GM21723 (cell line): Measurements from ENCODE around the gene PWWP2A.
"Not testable (repeated sequence)": the region's sequence is repeated elsewhere in the genome, so short reads cannot be mapped to it uniquely, and the experiment has no call there.

Source experiments
- ATAC-seq: cut with Tn5 transposase; IDR thresholded peaks from one replicate; pipeline ENCODE4 v1.9.1; 2021; ENCODE audit warnings: mild to moderate bottlenecking, moderate library complexity; ENCODE audit not compliant: unreplicated experiment

The PWWP2A gene

GRCh38 chr5:160081495-160081894, 37.8 kb downstream of the PWWP2A start:
- no peak for ATAC-seq

- no peak for ATAC-seq
Observed at GRCh38 chr5:160079753-160080152, 39.5 kb downstream of the PWWP2A start.

- ATAC-seq = no peak
Observed at GRCh38 chr5:160076997-160077396, 42.3 kb downstream of the PWWP2A start.

- ATAC-seq = no peak
Observed at GRCh38 chr5:160075073-160075472, 44.2 kb downstream of the PWWP2A start.

GRCh38 chr5:160071916-160072315, 47.3 kb downstream of the PWWP2A start:
- no peak for ATAC-seq

- no peak for ATAC-seq
Observed at GRCh38 chr5:160071516-160071915, 47.7 kb downstream of the PWWP2A start.

- ATAC-seq = not testable (repeated sequence)
Observed at GRCh38 chr5:160069120-160069519, 50.1 kb downstream of the PWWP2A start.

- no peak for ATAC-seq
Observed at GRCh38 chr5:160064995-160065614, 54.1 kb downstream of the PWWP2A start.

- no peak for ATAC-seq
Observed at GRCh38 chr5:160064417-160064810, 54.8 kb downstream of the PWWP2A start.

GRCh38 chr5:160061770-160062169, 57.5 kb downstream of the PWWP2A start:
- no peak for ATAC-seq

- no peak for ATAC-seq
Observed at GRCh38 chr5:160060001-160060400, 59.2 kb downstream of the PWWP2A start.

GRCh38 chr5:160057256-160057655, 62.0 kb downstream of the PWWP2A start:
- ATAC-seq = no peak

- ATAC-seq = no peak
Observed at GRCh38 chr5:160054831-160055230, 64.4 kb downstream of the PWWP2A start.

- no peak for ATAC-seq
Observed at GRCh38 chr5:160054047-160054446, 65.2 kb downstream of the PWWP2A start.

GRCh38 chr5:160049099-160049498, 70.2 kb downstream of the PWWP2A start:
- ATAC-seq = no peak

GRCh38 chr5:160048131-160048530, 71.1 kb downstream of the PWWP2A start:
- no peak for ATAC-seq

- ATAC-seq = no peak
Observed at GRCh38 chr5:160047423-160047822, 71.8 kb downstream of the PWWP2A start.

- ATAC-seq = no peak
Observed at GRCh38 chr5:160044967-160045366, 74.3 kb downstream of the PWWP2A start.

- no peak for ATAC-seq
Observed at GRCh38 chr5:160044391-160044804, 74.9 kb downstream of the PWWP2A start.

GRCh38 chr5:160042671-160043070, 76.6 kb downstream of the PWWP2A start:
- ATAC-seq = no peak
